ENCODE measurements around the gene ZNF385B. TPM values are rescaled to one million over a fixed set of nuclear protein-coding genes. Genes with fewer than 3 reads are reported as not detected.

Gene ZNF385B
- total RNA-seq, 1 experiment from 2014 or later = 9.3 TPM

DNA sequence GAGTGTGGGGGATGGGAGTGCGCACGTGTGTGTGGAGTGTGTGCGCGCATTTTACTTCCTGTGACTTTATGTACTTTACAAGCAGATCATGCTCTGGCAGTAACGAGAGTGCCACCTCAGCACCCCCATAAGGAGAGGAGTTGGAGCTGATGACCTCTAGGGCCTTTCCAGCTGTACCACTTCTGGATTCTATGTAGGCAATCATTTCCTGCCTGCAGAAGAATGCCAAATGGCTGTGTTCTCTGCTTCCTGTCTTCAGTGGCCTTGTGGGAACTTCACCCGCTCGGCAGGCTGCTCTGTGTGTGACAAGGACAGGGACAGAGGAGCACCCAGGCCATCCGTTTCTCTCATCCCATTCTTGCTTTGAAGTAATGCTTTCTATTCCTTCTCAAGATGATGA is 22.8 kb upstream of the ZNF385B start:
- no peak for ATAC-seq
- H3K79me2 ChIP-seq (ENCODE audit: insufficient read depth, low read length) = no peaks in the 10 kb centered on the region
- intact Hi-C loops (cut with micrococcal nuclease) = no loop called here
- H3K4me1 ChIP-seq (ENCODE audit: control insufficient read depth in 1 of 2, insufficient read depth in 2 of 2, low read length in 2 of 2) = no peaks in the 10 kb centered on the region
- no peaks in the 10 kb centered on the region for H3K9me3 ChIP-seq (ENCODE audit: control insufficient read depth in 1 of 2, insufficient read depth in 1 of 2, low read depth in 1 of 2, low read length in 2 of 2)
- no peak overlapping the region for H3K27ac ChIP-seq (ENCODE audit: low read depth, low read length)
- no peak overlapping the region for H3K4me3 ChIP-seq (replicated peaks in 1 of 2; ENCODE audit: low read depth in 1 of 2, low read length in 2 of 2)
- no peak overlapping the region for H2AFZ ChIP-seq (ENCODE audit: low read depth, low read length, poor library complexity, severe bottlenecking)
- no peaks in the 10 kb centered on the region for H3K36me3 ChIP-seq (ENCODE audit: control insufficient read depth in 1 of 2, insufficient read depth in 2 of 2, low read length in 2 of 2)
- no peaks in the 10 kb centered on the region for H4K20me1 ChIP-seq (ENCODE audit: insufficient read depth)
- ChIA-PET RAD21 (ENCODE audit: low non-redundant PET in 1 of 2, low total read pairs in 2 of 2, uncharacterized antibody in 2 of 2, unreplicated experiment in 2 of 2) (no interaction called here), CTCF (no interaction called here), POLR2A (no interaction called here)
- no peak for TF ChIP-seq MAX (IDR thresholded peaks at IDR 0.05)
- no peak for TF ChIP-seq EGR1 (IDR thresholded peaks at IDR 0.05; ENCODE audit: low read depth)
- no peak for TF ChIP-seq POLR2A (IDR thresholded peaks at IDR 0.05; ENCODE audit: borderline replicate concordance, extremely low read depth, insufficient read depth, insufficient read length)
- no peak for TF ChIP-seq TCF7L2 (IDR thresholded peaks at IDR 0.05; ENCODE audit: borderline replicate concordance, extremely low read depth, insufficient read depth, insufficient read length)
- TF ChIP-seq JUND (IDR thresholded peaks at IDR 0.05) = no peak
- no peak for TF ChIP-seq SIN3A (IDR thresholded peaks at IDR 0.05; ENCODE audit: low read depth)
- TF ChIP-seq ELF1 (IDR thresholded peaks at IDR 0.05; ENCODE audit: borderline replicate concordance, low read depth) = no peak
- no peak for TF ChIP-seq CEBPB (IDR thresholded peaks at IDR 0.05; ENCODE audit: low read depth)
- no peak for TF ChIP-seq ZNF274 (IDR thresholded peaks at IDR 0.05; ENCODE audit: low read depth, low read length)
- H3K9ac ChIP-seq (ENCODE audit: low read length) = no peak overlapping the region
- H3K27me3 ChIP-seq (ENCODE audit: insufficient read depth, low read length) = no peaks in the 10 kb centered on the region
- no peaks in the 10 kb centered on the region for H3K9me2 ChIP-seq (ENCODE audit: insufficient read depth)
- DNase-seq (ENCODE audit: low read depth, low spot score) = no peak
- BruUV-seq (replicated peaks) = no TSS peak
- no peak overlapping the region for H3K4me2 ChIP-seq (ENCODE audit: low read length)

DNA sequence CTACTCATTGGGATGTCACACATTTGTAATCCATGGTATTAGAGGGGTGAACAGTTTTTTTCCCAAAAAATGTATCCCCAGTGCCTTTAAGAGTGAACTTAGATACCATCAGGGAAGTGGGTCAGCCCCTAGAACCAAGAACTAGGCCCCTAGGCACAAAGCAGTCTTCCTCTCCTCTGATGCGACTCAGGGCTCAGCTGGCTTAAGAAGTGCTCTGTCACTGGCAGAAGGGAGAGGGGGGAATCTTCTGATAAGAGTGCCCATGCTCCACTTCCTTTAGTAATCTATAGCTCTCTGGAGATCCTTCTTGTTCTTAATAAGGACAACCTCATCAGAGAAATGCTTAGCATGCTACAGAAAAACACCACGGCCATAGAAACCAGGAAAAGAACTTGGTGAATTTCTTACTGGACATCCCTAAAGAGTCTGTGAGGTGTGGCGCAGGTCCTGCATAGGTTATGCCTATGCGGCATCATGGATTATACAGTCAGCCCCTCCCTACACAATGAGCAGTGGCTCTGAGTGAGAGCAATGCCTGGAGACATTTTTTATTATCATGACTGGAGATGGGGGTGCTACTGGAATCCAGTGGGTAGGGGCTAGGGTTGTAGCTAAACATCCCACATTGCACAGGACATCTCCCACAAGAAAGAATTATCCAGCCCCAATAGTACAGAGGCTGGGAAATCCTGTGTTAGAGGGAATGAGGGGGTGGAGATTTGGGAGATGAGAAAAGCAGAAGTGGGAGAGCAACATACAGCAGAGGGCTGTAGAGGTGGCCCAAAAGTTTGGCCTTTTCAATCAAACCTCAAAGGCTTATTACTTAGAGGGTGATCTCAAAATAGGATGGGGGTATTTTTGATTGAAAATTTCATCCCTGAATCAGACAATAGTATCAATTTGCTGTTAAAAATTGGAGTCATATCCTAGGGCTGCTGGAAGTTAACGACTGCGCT is 21.7 kb upstream of the ZNF385B start:
- no peaks in the 10 kb centered on the region for H3K4me1 ChIP-seq (ENCODE audit: control insufficient read depth in 1 of 2, insufficient read depth in 2 of 2, low read length in 2 of 2)
- H3K9ac ChIP-seq (ENCODE audit: low read length) = no peak overlapping the region
- no peaks in the 10 kb centered on the region for H3K79me2 ChIP-seq (ENCODE audit: insufficient read depth, low read length)
- H3K9me2 ChIP-seq (ENCODE audit: insufficient read depth) = no peaks in the 10 kb centered on the region
- ChIA-PET CTCF (interaction anchor here (1.4 kb wide), 1 partner anchor 16 kb away, joined by 4 read pairs; no protein-coding TSS in a partner anchor), POLR2A (no interaction called here), RAD21 (ENCODE audit: low non-redundant PET in 1 of 2, low total read pairs in 2 of 2, uncharacterized antibody in 2 of 2, unreplicated experiment in 2 of 2) (no interaction called here)
- no peaks in the 10 kb centered on the region for H4K20me1 ChIP-seq (ENCODE audit: insufficient read depth)
- no peak overlapping the region for H3K4me3 ChIP-seq (replicated peaks in 1 of 2; ENCODE audit: low read depth in 1 of 2, low read length in 2 of 2)
- no peaks in the 10 kb centered on the region for H3K9me3 ChIP-seq (ENCODE audit: control insufficient read depth in 1 of 2, insufficient read depth in 1 of 2, low read depth in 1 of 2, low read length in 2 of 2)
- BruUV-seq (replicated peaks) = no TSS peak
- no peak overlapping the region for H3K4me2 ChIP-seq (ENCODE audit: low read length)
- DNase-seq (ENCODE audit: low read depth, low spot score) (no peak), ATAC-seq (no peak)
- no peaks in the 10 kb centered on the region for H3K27me3 ChIP-seq (ENCODE audit: insufficient read depth, low read length)
- no peak overlapping the region for H3K27ac ChIP-seq (ENCODE audit: low read depth, low read length)
- no peak for TF ChIP-seq CTCF (IDR thresholded peaks at IDR 0.05 in 2 of 3, conservative IDR thresholded peaks at IDR 0.05 in 1 of 3; ENCODE audit: borderline replicate concordance in 1 of 3, insufficient read depth in 1 of 3, low read depth in 2 of 3, low read length in 2 of 3)
- TF ChIP-seq SIN3A (IDR thresholded peaks at IDR 0.05; ENCODE audit: low read depth) = no peak
- no peaks in the 10 kb centered on the region for H3K36me3 ChIP-seq (ENCODE audit: control insufficient read depth in 1 of 2, insufficient read depth in 2 of 2, low read length in 2 of 2)
- intact Hi-C loops (cut with micrococcal nuclease) = no loop called here
- no peak overlapping the region for H2AFZ ChIP-seq (ENCODE audit: low read depth, low read length, poor library complexity, severe bottlenecking)

Data from HCT116 (cell line).